Measurements from ENCODE around the gene BSG.

DNA sequence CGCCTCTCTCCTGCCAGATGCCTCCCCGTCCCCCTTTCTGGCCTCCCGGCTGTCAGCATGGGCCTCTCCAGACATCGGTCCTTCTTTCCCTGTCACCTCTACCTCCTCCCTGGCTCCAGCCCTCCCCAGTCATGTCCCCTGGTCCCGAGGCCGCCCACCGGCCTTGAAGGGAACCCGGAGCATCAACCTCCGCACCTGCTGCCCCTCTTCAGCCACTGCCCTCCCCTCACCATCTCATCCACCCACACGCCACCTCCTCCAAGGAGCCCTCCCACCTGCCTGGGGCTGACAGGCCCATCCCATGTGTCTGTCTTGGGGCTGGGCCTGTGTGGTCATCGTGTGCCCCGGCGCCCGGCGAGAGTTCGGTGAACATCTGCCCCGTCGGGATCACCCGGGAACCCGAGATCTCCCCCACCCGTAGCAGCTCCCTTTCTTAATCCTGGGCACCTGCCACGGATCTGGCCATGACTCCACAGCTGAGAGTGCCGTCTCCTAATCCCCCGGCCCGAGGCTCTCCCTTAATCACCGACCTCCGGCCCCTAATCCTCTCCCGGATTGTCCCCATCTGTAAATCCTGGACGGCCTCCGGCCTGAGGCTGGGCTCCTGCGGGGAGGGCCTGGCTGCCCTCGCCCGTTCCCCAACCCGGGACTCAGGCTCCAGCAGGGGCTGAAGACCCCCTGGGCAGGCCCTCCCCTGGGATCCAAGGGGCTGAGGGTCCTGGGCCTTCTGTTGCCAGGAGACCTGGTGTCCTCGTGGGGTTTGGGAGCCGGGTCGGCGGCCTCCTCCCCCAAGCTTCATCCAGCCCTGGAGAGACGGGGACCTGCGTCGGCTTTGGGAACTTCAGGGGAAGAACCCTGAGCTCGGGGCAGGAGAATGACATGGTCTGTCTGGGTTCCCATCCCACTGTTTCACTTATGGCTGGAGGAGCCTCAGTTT is 23.2 kb downstream of the BSG start:
- TF ChIP-seq, protein P1, sequence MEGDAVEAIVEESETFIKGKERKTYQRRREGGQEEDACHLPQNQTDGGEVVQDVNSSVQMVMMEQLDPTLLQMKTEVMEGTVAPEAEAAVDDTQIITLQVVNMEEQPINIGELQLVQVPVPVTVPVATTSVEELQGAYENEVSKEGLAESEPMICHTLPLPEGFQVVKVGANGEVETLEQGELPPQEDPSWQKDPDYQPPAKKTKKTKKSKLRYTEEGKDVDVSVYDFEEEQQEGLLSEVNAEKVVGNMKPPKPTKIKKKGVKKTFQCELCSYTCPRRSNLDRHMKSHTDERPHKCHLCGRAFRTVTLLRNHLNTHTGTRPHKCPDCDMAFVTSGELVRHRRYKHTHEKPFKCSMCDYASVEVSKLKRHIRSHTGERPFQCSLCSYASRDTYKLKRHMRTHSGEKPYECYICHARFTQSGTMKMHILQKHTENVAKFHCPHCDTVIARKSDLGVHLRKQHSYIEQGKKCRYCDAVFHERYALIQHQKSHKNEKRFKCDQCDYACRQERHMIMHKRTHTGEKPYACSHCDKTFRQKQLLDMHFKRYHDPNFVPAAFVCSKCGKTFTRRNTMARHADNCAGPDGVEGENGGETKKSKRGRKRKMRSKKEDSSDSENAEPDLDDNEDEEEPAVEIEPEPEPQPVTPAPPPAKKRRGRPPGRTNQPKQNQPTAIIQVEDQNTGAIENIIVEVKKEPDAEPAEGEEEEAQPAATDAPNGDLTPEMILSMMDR (IDR thresholded peaks at IDR 0.05): no peak
- TF ChIP-seq POLR2A (IDR thresholded peaks at IDR 0.05) (no peak), EP300 (IDR thresholded peaks at IDR 0.05) (no peak), POLR2AphosphoS5 (IDR thresholded peaks at IDR 0.05) (no peak)
